Gastroesophageal sphincter (tissue), 3 donors: ENCODE results near the gene GRIK3.

ENCODE experiments used
- CTCF ChIP-seq, 4 experiments: fragments of 200-600 bp in 2 of 4; fragments of 450-650 bp in 2 of 4; sonication (generic) in 1 of 4; IDR thresholded peaks; one replicate each; pipeline ENCODE4 v1.5.1; 2017 to 2019; ENCODE audit warnings: antibody characterized with exemption in 4 of 4, mild to moderate bottlenecking in 2 of 4, moderate library complexity in 2 of 4
- EP300 ChIP-seq: sonication (generic); formaldehyde crosslinking; IDR thresholded peaks from one replicate; pipeline ENCODE4 v1.6.1; 2017; ENCODE audit warnings: antibody characterized with exemption, mild to moderate bottlenecking
- POLR2A ChIP-seq, 2 donors: fragments of 450-650 bp; IDR thresholded peaks; one replicate each; pipeline ENCODE4 v1.6.1; 2017; ENCODE audit warnings: antibody characterized with exemption in 2 of 2, mild to moderate bottlenecking in 2 of 2, moderate library complexity in 1 of 2
- POLR2AphosphoS5 ChIP-seq: sonication (generic); formaldehyde crosslinking; IDR thresholded peaks from one replicate; pipeline ENCODE4 v1.6.1; 2017; ENCODE audit warnings: antibody characterized with exemption

- TF ChIP-seq CTCF (IDR thresholded peaks at IDR 0.05), result no peak
- no peak for TF ChIP-seq EP300
- TF ChIP-seq POLR2A (IDR thresholded peaks at IDR 0.05), result no peak
- no peak for TF ChIP-seq POLR2AphosphoS5
Observed at GRCh38 chr1:36802018-36802417, 232.3 kb downstream of the GRIK3 start.
